Subcutaneous abdominal adipose tissue (tissue), 5 donors: ENCODE results near the gene PPAN.

Experiments used
- H3K27ac ChIP-seq: one replicate; pipeline ENCODE4 v1.7.0; 2013; ENCODE audit warnings: low read depth, mild to moderate bottlenecking, inconsistent platforms, low read length, moderate library complexity
- H3K27me3 ChIP-seq, 5 donors: one replicate each; pipeline ENCODE4 v1.7.0; 2013; ENCODE audit warnings: low read length in 5 of 5, inconsistent platforms in 1 of 5; ENCODE audit not compliant: control insufficient read depth in 5 of 5, insufficient read depth in 4 of 5
- H3K36me3 ChIP-seq, 5 donors: one replicate each; pipeline ENCODE4 v1.7.0; 2013; ENCODE audit warnings: low read length in 5 of 5; ENCODE audit not compliant: control insufficient read depth in 5 of 5, insufficient read depth in 5 of 5
- H3K4me1 ChIP-seq, 5 donors: one replicate each; pipeline ENCODE4 v1.7.0; 2013; ENCODE audit warnings: low read length in 5 of 5, mild to moderate bottlenecking in 3 of 5, moderate library complexity in 1 of 5; ENCODE audit not compliant: control insufficient read depth in 5 of 5, insufficient read depth in 5 of 5
- H3K4me3 ChIP-seq, 5 donors: one replicate each; pipeline ENCODE4 v1.7.0; 2013; ENCODE audit warnings: low read length in 5 of 5, low read depth in 1 of 5
- H3K9ac ChIP-seq, 5 donors: one replicate each; pipeline ENCODE4 v1.7.0; 2013; ENCODE audit warnings: low read length in 5 of 5, mild to moderate bottlenecking in 4 of 5, moderate library complexity in 3 of 5
- H3K9me3 ChIP-seq, 5 donors: one replicate each; pipeline ENCODE4 v1.7.0; 2013; ENCODE audit warnings: low read length in 5 of 5; ENCODE audit not compliant: control insufficient read depth in 5 of 5
- donor health status: healthy.
- donor health status: healthy.
- donor health status: healthy.
- donor health status: healthy.
- donor health status: healthy.

PPAN gene

DNA sequence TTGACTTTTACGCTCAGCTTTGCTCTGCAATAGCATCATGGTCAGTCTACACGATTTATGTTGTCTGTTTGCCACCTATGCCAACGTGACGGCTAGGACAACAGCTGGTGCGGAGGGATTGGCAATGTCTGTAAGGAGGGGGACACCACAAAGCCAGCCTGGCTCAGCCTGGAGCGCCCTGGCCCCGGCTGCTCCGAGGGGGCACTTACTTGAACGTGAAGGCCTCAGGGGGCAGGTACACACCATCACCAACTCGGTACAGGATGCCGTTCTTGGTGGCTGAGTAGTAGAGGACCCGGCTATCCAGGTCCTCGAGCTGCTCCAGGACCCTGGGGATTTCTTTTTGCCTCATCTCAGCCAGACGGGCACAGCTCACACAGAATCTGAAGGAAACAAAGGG lies 40.0 kb downstream of the PPAN start:
- H3K9me3 ChIP-seq, result no peaks in the 10 kb centered on the region
- no peaks in the 10 kb centered on the region for H3K27me3 ChIP-seq
- peaks cover 6 to 93% (median 80%) of the 10 kb centered on the region in 5 donors for H3K36me3 ChIP-seq
- H3K4me1 ChIP-seq, result no peaks in the 10 kb centered on the region
- H3K27ac ChIP-seq, result no peak overlapping the region
- no peak overlapping the region for H3K9ac ChIP-seq
- H3K4me3 ChIP-seq, result no peak overlapping the region

DNA sequence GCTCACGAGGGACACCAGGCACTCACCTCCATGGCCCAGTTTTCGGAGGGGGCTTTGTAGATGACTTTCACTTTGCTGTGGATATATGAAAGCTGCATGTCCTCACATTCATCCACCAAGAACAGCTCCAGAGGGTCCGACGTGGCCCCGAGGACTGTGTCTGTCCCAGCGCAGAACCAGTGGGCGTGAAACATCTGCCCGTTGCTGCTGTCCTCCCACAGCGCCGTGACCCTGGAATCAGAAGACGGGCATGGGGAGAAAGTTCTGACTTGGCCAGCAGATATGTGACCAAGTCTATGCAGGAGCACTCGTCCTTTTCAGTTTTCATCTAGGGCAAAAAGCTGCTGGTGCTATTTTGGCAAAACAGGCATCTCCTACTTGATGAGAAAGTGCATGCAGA lies 43.3 kb downstream of the PPAN start:
- no peak overlapping the region for H3K4me3 ChIP-seq

DNA sequence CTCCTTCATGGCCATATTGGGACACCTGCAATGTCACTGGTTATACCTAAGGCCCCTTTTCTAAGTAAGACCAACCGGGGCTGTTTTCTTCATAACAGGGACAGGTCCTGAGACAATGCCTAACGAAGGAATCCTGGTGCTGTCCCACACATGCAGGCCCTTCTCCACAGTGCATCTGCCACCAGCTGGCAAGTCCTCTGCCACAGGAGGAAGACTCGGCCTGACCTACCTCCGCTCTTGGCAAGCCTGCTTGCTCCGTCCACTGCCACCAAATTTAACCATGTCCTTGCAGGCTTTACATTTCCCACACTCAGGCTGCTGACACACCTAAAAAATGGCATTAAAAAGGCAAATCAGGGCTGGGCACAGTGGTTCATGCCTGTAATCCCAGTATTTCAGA lies 45.4 kb downstream of the PPAN start:
- H3K4me1 ChIP-seq, result no peaks in the 10 kb centered on the region
- no peak overlapping the region for H3K9ac ChIP-seq
- no peaks in the 10 kb centered on the region for H3K9me3 ChIP-seq
- H3K4me3 ChIP-seq, result no peak overlapping the region
- peaks cover 5 to 88% (median 70%) of the 10 kb centered on the region in 5 donors for H3K36me3 ChIP-seq
- no peaks in the 10 kb centered on the region for H3K27me3 ChIP-seq
- H3K27ac ChIP-seq, result no peak overlapping the region

More for the DNA sequence above, 43.3 kb downstream of the PPAN start:
- no peak overlapping the region for H3K27ac ChIP-seq
- peaks cover 8 to 90% (median 74%) of the 10 kb centered on the region in 5 donors for H3K36me3 ChIP-seq
- H3K9ac ChIP-seq, result no peak overlapping the region
- H3K9me3 ChIP-seq, result no peaks in the 10 kb centered on the region
- no peaks in the 10 kb centered on the region for H3K4me1 ChIP-seq
- H3K27me3 ChIP-seq, result no peaks in the 10 kb centered on the region

DNA sequence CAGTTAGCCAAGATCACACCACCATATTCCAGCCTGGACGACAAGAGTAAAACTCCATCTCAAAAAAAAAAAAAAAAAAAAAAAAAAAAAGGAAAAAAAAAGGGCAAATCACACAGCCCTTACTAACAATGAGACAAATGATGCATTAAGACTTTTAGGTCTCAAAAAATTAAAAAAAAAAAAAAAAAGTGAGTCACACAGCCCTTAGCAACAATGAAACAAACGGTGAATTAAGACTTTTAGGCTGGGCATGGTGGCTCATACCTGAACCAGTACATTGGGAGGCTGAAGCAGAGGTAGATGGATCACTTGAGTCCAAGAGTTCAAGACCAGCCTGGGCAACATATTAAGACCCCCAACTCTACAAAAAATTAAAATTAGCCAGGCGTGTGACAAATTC lies 45.9 kb downstream of the PPAN start:
- peaks cover 5 to 88% (median 76%) of the 10 kb centered on the region in 5 donors for H3K36me3 ChIP-seq
- no peaks in the 10 kb centered on the region for H3K4me1 ChIP-seq
- no peaks in the 10 kb centered on the region for H3K9me3 ChIP-seq
- H3K27me3 ChIP-seq, result no peaks in the 10 kb centered on the region
- H3K9ac ChIP-seq, result no peak overlapping the region
- no peak overlapping the region for H3K27ac ChIP-seq
- H3K4me3 ChIP-seq, result no peak overlapping the region

DNA sequence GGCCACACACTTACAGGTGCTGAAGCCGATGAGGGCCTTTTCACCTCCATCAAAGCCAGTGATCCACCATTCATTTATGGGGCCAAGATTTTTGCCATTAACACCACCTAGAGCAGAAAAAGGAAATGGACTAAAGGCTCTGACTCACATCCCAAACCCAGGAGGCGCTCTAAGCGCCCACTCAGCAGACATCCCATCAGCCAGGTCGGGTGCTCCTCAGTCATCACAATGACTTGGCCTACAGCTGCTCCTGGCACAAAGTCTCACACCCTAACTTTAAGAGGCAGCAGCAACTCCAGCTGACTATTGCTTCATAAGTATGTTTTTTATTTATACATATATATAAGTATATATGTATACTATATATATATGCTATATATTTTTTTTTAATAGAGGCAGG lies 49.7 kb downstream of the PPAN start:
- Histone ChIP-seq H3K27ac (no peak overlapping the region), H3K36me3 (peaks cover 5 to 96% (median 87%) of the 10 kb centered on the region in 5 donors), H3K4me3 (no peak overlapping the region), H3K27me3 (no peaks in the 10 kb centered on the region), H3K9ac (no peak overlapping the region), H3K4me1 (no peaks in the 10 kb centered on the region), H3K9me3 (no peaks in the 10 kb centered on the region)

DNA sequence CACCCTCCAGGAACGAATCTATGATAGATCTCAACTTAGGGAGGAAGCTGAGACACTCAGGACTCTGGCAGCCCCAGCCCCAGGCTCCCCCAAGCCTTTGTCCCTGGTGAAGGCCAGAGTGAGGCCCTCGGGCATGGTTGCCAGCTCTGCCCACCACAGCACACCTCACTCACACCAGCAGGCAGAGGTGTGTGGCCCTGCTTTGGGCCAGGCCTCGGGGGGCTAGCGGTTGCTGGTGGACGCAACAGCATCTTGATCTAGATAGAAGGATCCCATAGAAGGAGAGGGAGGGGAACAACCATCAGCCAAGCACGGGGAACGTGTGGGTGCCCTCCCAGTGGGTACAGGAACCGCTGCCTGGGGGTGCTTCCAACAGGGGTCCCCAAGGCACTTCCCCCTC lies 51.9 kb downstream of the PPAN start:
- peaks cover 5 to 95% (median 82%) of the 10 kb centered on the region in 5 donors for H3K36me3 ChIP-seq
- H3K9me3 ChIP-seq, result no peaks in the 10 kb centered on the region
- H3K4me3 ChIP-seq, result no peak overlapping the region
- no peaks in the 10 kb centered on the region for H3K4me1 ChIP-seq
- H3K27ac ChIP-seq, result no peak overlapping the region
- H3K9ac ChIP-seq, result no peak overlapping the region
- no peaks in the 10 kb centered on the region for H3K27me3 ChIP-seq

DNA sequence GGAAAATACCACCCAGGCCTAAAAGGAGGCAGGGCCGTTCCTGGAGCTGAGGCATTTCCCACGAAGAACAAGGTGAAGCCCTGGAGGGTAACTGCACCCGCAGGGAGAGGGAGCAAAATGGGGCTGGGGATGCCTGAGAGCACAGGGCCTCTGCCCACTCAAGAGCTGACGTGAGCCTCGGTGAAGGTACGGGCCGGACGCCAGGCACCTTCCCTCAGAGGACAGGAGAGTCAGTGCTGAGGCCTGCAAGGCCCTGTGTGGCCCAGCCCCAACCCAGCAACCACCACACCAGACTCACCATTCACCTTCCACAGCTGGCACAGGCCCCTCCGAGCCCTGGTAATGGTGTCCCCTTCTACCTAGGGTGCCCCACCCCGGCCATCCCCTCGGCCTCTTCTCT lies 52.3 kb downstream of the PPAN start:
- Histone ChIP-seq H3K36me3 (peaks cover 5 to 97% (median 85%) of the 10 kb centered on the region in 5 donors), H3K9ac (no peak overlapping the region), H3K4me1 (no peaks in the 10 kb centered on the region), H3K27ac (no peak overlapping the region), H3K27me3 (no peaks in the 10 kb centered on the region), H3K9me3 (no peaks in the 10 kb centered on the region), H3K4me3 (no peak overlapping the region)

DNA sequence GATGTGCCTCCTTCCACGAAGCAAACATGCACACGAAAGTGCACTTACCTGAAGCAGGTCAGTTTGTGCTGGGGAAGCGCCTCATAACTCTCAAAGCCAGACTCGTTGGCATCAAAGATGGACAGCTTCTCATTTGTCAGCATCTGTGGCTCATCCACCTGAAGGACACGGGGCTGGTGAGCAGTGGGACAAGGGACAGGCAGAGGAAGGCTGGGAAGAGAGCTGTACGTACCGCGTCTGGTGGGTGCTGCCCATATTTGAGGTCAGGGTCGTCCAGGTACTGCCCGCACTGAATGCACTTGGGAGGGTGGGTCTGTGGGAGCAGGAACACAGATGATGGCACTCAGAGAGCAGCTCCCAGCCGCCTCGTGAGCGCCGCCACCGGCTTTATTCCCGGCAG lies 53.4 kb downstream of the PPAN start:
- Histone ChIP-seq H3K9me3 (no peaks in the 10 kb centered on the region), H3K4me3 (no peak overlapping the region), H3K36me3 (peaks cover 2 to 96% (median 77%) of the 10 kb centered on the region in 5 donors), H3K9ac (no peak overlapping the region), H3K4me1 (no peaks in the 10 kb centered on the region), H3K27ac (no peak overlapping the region), H3K27me3 (no peaks in the 10 kb centered on the region)
